NCI-H146 treated with DMSO at 0.1 percent for 48 hours (cell line): ENCODE results near the gene PPP1R13B.
"Not testable (repeated sequence)": the region's sequence is repeated elsewhere in the genome, so short reads cannot be mapped to it uniquely, and the experiment has no call there.

Experiments
- DNase-seq: peaks from one replicate; lab custom pipeline; 2025; ENCODE audit not compliant: unreplicated experiment; lab: John Stamatoyannopoulos, UW

PPP1R13B gene

DNA sequence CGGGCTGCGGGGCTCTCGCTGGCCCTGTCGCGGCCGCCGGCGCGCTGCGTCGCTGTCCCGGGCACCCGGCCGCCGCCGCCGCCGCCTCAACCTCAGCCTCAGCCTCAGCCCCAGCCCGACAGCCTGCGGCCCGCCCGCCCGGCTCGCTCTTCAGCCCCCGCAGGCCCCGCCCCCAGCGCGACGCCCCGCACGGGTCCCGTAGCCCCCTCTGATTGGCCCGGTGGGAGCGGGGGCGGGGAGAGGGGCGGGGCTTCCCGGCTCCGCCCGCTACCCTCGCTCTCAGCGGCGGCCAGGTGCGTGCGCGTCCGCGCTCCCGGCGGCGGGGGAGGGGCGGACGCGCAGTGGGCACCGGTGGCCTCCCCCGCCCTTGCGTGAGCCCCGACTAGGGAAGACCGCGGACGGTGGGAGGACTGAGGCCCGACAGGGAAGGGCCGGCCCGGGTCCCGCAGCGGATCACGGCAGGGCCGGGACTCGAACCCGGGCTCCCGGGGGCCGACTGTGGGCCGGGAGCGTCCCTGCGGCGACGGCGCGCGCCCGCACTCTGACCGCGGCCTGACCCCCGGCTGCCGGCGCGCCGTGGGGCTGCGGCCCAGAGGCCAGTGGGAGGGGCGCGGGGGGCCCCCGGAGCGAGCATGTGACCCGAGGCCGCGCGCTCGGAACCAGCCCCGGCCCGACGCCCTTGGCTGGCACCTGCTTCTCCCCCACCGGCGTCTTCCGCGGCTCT is at the start of gene PPP1R13B:
Gene PPP1R13B, minus strand, starts transcription at position 125 of the 724 bp plus-strand sequence. CDS start 268 bp downstream, outside the sequence.
- DNase-seq = peak; percentile 80

- no peak for DNase-seq
These were observed 49.2 kb upstream of the PPP1R13B start for GRCh38 chr14:103896578-103896977.

DNA sequence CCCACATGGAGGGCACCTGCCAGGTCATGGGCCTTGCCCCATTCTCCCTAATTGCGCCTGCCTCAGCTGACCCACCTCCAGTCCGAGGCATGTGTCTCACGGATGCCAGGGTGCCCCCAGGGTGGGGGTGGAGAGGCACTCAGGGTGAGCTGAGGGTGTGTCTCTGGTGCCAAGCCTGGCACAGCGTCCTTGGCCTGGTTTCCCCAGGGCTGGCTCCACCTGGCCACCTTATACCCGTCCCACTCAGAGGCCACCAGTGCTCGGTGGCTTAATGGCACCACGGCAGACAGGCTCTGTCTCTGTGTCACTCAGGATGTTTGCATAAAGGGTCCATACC is 47.3 kb upstream of the PPP1R13B start:
- DNase-seq = no peak

DNA sequence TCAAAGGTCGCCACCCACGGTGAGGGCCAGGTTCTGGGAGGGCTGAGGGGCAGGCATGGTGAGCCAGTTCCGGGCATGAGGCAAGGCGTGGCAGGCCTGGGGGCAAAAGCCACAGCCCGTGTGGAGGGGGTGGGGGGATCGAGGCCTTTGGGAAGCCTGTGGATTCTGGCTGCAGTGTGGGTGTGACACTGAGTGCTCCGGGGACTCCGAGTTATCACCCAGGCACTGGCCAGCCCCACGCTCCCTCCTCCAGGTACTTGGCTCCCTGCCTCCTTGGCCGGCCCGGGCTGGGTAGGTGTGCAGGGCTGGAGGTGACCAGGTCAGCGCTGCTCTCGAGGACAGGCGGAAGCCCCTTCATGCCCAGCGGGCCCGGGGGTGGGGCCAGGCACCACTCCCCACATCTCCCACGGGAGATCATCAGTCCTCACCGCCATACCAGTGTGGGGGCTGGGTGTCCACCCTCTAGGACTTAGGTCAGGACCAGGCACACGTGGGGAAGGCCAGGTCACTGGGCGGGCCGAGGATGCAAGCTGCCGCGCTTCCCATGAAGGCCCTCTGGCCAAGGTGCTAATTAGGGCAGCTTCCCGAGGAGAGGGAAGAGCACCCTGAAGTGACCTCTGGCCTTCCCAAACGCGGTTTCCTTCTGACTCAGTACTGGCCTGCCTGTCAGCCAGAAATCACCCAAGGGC is 46.8 kb upstream of the PPP1R13B start:
- no peak for DNase-seq

DNA sequence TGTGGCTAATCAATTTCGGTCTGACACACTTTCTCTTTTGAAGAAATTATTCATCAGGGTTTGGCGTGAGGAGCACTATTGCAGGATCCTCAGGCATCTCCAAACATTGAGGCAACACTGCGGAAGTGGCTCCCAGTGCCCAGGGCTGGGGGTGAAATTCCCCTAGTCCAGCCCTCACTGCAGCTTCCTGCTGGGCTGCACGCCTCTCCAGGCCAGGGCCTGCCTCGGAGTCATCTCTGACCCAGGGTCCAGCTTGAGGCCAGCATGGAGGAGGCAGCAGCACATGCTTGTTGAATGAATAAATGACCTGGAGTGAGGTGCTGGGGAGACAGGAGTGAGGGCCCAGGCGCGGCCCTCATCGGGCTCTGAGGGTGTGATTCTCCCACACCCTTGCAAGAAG is 44.9 kb upstream of the PPP1R13B start:
- no peak for DNase-seq

- no peak for DNase-seq
These were observed 44.4 kb upstream of the PPP1R13B start for GRCh38 chr14:103891667-103892215.

- no peak for DNase-seq
These were observed 43.7 kb upstream of the PPP1R13B start for GRCh38 chr14:103890821-103891666.

DNA sequence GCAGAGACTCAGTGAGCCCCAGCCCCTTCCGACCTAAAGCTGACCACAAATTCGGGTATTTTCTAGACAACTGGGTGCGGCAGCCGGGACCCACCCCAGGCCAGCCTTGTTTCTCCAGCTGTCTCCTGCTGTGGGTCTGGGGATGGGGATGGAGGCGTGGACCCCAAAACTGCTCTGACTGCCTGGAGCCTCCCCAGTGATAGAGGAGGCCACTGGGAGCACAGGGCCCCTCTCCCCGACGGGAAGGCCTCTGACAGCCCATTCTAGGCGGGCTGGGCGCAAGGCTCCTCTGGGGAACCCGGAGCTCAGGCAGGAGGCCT is 42.6 kb upstream of the PPP1R13B start:
- DNase-seq = no peak

DNA sequence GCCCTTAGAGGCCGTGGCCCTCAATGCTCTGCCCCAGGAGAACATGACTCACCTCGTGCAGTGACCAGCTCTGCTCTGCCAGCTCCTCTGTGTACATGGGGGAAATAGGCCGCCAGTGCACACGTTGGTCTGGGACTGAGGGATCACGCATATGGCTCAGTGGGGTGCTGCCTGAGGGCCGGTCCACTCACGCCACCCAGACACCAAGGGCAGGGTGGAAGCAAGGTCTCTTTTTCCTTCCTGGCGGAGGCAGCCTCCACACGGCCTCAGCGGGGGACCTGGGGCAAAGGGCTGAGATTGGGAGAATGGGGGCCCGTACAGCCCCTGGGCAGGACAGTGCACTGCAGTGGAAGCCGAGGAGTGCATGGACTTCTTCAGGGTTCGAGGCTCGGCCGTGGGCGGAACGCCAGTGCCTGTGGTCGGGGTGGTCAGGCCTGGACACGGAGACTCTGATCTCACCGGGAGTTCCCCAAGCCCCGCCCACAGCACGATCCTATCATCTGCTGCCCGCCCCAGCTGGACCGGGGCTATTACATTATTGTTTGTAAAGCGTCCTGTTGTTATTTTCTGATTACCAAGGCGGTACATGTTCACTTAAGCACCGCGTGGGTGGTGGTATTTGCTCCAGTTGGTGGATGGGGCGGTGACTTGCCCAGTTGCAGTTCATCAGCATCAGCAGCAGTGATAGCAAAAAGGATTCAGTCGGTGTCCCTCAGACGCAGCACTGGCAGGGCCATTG is 42.1 kb upstream of the PPP1R13B start:
- DNase-seq = no peak

GRCh38 chr14:103889002-103889312 is 41.6 kb upstream of the PPP1R13B start:
- DNase-seq = not testable (repeated sequence)

GRCh38 chr14:103887557-103888115 is 40.3 kb upstream of the PPP1R13B start:
- no peak for DNase-seq

GRCh38 chr14:103887170-103887501 is 39.8 kb upstream of the PPP1R13B start:
- no peak for DNase-seq

GRCh38 chr14:103886304-103887169 is 39.2 kb upstream of the PPP1R13B start:
- DNase-seq = peak; percentile 9

DNA sequence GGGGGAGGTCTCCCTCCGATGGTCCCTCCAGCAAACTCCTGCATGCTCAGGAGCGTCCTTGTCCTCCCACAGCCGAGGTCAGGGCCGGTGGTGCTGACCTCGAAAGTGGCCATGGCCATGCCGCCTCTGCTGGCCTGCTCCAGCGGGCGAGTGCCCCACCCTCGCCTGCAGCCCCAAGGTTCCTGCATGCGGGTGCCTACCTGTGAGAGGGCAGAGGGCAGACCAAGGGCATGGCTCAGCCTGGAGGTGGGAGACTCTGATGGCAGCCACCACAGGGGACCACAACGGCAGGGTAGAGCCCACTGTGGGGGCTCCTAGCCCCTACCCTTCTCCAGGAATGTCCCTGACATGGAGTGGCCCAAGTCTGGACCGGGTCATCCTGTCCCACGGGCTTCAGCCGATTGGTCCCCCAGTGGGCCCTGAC is 38.1 kb upstream of the PPP1R13B start:
- DNase-seq = no peak

GRCh38 chr14:103884854-103885253 is 37.5 kb upstream of the PPP1R13B start:
- DNase-seq = no peak

DNA sequence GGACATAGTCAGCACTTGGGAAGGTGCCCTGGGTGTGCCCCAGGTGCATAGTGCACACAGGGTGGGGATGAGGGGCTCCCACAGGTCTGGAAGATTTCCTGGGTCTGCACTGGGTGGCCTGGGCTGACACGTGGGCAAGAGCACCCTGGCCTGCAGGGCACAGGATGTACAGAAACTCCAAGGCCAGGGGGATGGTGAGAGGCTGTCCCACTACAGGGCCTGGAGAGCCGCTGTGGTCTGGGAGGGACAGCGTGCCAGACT is 35.8 kb upstream of the PPP1R13B start:
- no peak for DNase-seq

DNA sequence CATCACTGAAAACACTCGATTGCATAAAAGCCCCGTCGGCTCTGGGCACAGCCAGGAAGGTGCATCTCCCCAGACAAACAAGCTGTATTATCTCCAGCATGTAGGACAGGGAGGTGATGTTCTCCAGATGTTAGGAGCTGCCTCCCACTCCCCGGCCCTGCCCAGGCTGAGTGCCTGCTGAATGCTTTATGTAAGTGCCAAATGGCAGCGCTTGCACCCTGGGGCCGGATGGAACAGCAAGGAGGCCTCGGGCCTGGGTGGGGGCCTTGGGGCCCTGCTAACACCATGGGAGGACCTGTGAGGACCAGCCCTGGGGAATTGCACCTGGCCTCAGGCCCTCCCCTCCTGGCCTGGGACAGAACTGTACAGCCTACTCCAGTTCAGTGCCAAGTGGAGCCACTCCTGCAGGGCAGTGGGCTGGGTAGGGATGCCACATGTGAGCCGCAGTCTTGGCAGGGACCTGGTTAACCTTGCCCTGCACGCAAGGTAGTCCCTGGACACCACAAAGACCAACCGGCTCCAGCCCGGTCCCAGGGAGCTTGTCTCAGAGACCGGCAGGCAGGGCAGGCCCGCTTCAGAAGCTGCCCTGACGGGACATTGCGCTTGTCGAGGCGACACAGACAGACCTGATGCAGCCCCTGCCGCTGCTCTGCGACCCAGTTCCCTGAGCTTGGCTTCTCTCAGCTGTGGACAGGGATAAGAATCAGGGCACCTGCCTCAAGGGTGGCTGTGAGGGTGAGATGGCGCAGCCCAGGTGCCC is 35.3 kb upstream of the PPP1R13B start:
- no peak for DNase-seq

GRCh38 chr14:103881268-103882201 is 34.2 kb upstream of the PPP1R13B start:
- no peak for DNase-seq
